Upper lobe of left lung (tissue), 4 donors: ENCODE results near the gene SLC2A4RG.

ENCODE experiments used
- CTCF ChIP-seq, 6 experiments: fragments of 450-650 bp in 4 of 6; fragments of 200-600 bp in 2 of 6; sonication (generic) in 2 of 6; IDR thresholded peaks; one replicate each; pipeline ENCODE4 v1.5.1; 2016 to 2019; ENCODE audit warnings: antibody characterized with exemption in 6 of 6
- EP300 ChIP-seq, 4 donors: sonication (generic); formaldehyde crosslinking; IDR thresholded peaks; one replicate each; pipeline ENCODE4 v1.5.1; 2017; ENCODE audit warnings: antibody characterized with exemption in 4 of 4, control low read depth in 2 of 4
- POLR2A ChIP-seq, 4 donors: fragments of 450-650 bp; IDR thresholded peaks; one replicate each; pipeline ENCODE4 v1.5.1; 2016 to 2017; ENCODE audit warnings: antibody characterized with exemption in 4 of 4, mild to moderate bottlenecking in 2 of 4
- POLR2AphosphoS5 ChIP-seq, 2 donors: sonication (generic); formaldehyde crosslinking; IDR thresholded peaks; one replicate each; pipeline ENCODE4 v1.5.1; 2017; ENCODE audit warnings: antibody characterized with exemption in 2 of 2

- TF ChIP-seq POLR2AphosphoS5 (IDR thresholded peaks at IDR 0.05) = no peak
- no peak for TF ChIP-seq CTCF (IDR thresholded peaks at IDR 0.05)
- TF ChIP-seq POLR2A (IDR thresholded peaks at IDR 0.05) = no peak
- no peak for TF ChIP-seq EP300 (IDR thresholded peaks at IDR 0.05)
Measured at GRCh38 chr20:63704749-63705117, 34.8 kb upstream of the SLC2A4RG start.
